Activated T-cell treated with anti-CD3 and anti-CD28 coated beads, Interleukin-2, amount 50 U/mL, for 72 hours (primary cell): ENCODE data around the gene ELL. TPM values are rescaled to one million over a fixed set of nuclear protein-coding genes. Genes with fewer than 3 reads are reported as not detected.
A peak's percentile ranks its signal among the peaks of the same experiment; 100 is the strongest.

Experiments
- ATAC-seq, 2 donors: fragments of 150-1000 bp; cut with Tn5 transposase; replicated peaks in 1 of 2; 2 replicates each; pipeline ENCODE4 v1.10.0; 2021; ENCODE audit warnings: moderate library complexity in 2 of 2, mild to moderate bottlenecking in 1 of 2
- DNase-seq, 2 donors: peaks; one replicate each; pipeline ENCODE4 v3.0.0; 2021 to 2022; ENCODE audit warnings: mixed read lengths in 1 of 2
- H3K27ac Mint-ChIP-seq: one replicate; pipeline ENCODE4 v1.8.0; 2022; ENCODE audit warnings: mild to moderate bottlenecking, moderate library complexity, mixed read lengths
- H3K27me3 Mint-ChIP-seq: one replicate; pipeline ENCODE4 v1.8.0; 2022; ENCODE audit warnings: low read depth, mixed read lengths
- H3K36me3 Mint-ChIP-seq, 2 donors: one replicate each; pipeline ENCODE4 v1.8.0; 2022; ENCODE audit warnings: mixed read lengths in 2 of 2, mild to moderate bottlenecking in 1 of 2; ENCODE audit not compliant: insufficient read depth in 2 of 2
- H3K4me1 Mint-ChIP-seq: one replicate; pipeline ENCODE4 v1.8.0; 2022; ENCODE audit warnings: low read depth, mixed read lengths
- H3K4me3 Mint-ChIP-seq, 2 donors: one replicate each; pipeline ENCODE4 v1.8.0; 2022; ENCODE audit warnings: mild to moderate bottlenecking in 2 of 2, mixed read lengths in 2 of 2, moderate library complexity in 2 of 2
- H3K9me3 Mint-ChIP-seq, 2 donors: one replicate each; pipeline ENCODE4 v1.8.0; 2022; ENCODE audit warnings: mixed read lengths in 2 of 2
- total RNA-seq, 2 donors: library from RNA; stranded (reverse); gene quantifications; one replicate each; pipeline ENCODE4 v1.2.3, GENCODE V29; 2022

Gene ELL
- total RNA-seq, 2 donors from 2014 or later = 25.9 to 32.3 TPM

DNA sequence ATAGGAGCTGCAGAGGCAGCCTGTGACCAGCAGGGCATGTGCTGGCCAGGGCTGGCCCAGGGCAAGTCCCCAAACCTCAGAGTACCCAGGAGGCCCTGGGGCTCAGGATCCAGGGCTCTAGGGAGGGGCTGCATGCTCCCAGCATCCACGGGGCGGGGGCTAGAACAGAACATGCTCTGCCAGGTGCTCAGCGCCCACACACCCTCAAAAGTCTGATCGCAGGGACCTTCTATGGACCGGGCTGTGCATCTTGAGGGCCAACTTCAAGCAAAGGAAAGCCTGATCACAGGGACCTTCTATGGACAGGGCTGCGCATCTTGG, 33.5 kb downstream of the ELL start:
- Mint-ChIP-seq H3K4me1 (peaks cover 43% of the 10 kb centered on the region), H3K27ac (no peak overlapping the region), H3K9me3 (no peaks in the 10 kb centered on the region), H3K36me3 (no peaks in the 10 kb centered on the region), H3K27me3 (no peaks in the 10 kb centered on the region), H3K4me3 (no peak overlapping the region)
- ATAC-seq (peak in 1 of 2 donors; percentile 28), DNase-seq (no peak)

DNA sequence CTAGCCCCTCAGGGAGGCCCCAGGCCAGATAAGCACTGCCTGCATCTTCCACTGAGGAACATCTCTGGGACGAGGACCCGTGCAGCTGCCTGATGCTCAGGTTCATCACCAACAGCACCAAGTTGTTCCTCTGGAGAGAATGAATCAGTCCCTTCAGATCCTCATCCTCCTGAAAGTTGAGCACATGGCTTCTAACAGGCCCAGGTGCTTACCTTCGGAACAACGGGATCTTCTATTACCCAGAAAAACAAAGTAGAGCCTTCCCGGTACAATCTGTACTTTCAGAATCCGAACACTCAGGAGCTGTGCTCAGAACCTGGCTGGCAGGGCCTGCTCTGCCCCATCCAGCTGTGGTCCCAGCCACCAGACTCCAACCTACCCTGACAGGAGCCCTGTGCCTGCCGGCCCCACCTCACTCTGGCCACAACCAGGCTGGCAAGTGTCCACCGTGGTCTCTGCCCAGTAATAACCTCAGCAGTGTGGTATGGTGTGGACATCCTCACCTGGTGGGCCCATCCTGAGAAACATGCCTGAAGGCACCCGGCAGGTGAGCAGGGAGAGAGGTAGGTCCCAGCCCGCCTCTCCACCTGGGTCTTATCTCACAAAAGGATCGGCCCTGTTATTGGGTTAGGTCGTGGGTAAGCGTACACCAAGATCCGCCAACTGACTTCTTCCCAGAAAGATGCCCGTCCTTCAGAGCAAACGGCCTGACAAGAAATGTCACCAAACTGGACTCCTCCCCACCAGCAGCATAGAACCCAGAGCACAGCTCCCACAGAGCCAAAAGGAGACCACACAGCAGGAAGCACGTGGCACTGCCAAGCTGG, 34.1 kb downstream of the ELL start:
- no peaks in the 10 kb centered on the region for H3K27me3 Mint-ChIP-seq
- peaks cover 47% of the 10 kb centered on the region for H3K4me1 Mint-ChIP-seq
- DNase-seq = no peak
- ATAC-seq = no peak
- no peaks in the 10 kb centered on the region for H3K36me3 Mint-ChIP-seq
- no peak overlapping the region for H3K27ac Mint-ChIP-seq
- no peak overlapping the region for H3K4me3 Mint-ChIP-seq
- H3K9me3 Mint-ChIP-seq = no peaks in the 10 kb centered on the region

DNA sequence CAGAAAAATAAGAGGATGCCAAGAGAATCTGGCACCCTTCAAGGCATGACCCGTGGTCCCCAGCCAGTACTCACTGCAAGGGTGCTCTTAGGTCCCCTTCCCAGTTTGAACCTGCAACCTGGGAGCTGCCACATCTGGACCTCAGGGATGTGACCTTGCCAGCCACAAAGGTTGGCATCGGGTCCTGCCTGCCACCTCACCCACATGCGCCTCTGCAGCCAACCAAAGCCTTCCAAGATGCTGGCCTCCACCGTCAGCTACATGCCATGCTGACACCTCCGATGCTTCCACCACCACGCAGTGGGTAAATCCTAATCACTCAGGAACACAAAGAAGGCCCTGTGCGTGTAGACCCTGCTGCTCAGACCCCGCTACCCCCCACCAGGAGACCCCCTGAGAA, 35.1 kb downstream of the ELL start:
- peak in 1 of 2 donors; percentile 2 for ATAC-seq
- DNase-seq = no peak
- Mint-ChIP-seq H3K36me3 (no peaks in the 10 kb centered on the region), H3K9me3 (no peaks in the 10 kb centered on the region), H3K27me3 (no peaks in the 10 kb centered on the region), H3K4me1 (peaks cover 58% of the 10 kb centered on the region), H3K27ac (peak overlapping the region; percentile 14), H3K4me3 (peak overlapping the region; percentile 62 to 68)

DNA sequence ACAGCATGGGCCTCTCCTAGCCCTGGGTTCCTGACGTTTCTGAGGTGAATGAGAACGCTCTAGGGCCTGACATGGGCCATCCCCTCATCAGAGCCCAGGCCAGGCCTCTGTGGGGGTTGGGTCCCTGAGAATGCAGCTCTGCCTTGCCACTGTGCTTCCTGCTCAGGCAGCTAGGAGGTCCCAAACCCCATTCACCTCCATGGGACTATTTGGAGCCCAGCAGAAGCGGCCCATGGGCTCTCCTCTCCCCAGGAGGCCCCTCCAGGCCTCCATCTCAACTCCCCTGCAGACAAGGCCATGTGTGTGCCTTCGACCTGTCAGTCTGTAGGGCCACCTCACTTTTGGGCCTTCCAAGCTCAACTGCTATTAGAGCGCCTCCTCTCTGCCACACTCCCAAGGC, 36.9 kb downstream of the ELL start:
- H3K27me3 Mint-ChIP-seq = no peaks in the 10 kb centered on the region
- H3K9me3 Mint-ChIP-seq = no peaks in the 10 kb centered on the region
- peak overlapping the region; percentile 20 for H3K27ac Mint-ChIP-seq
- H3K36me3 Mint-ChIP-seq = no peaks in the 10 kb centered on the region
- peak overlapping the region in 1 of 2 donors; percentile 36 for H3K4me3 Mint-ChIP-seq
- no peak for DNase-seq
- ATAC-seq = no peak
- H3K4me1 Mint-ChIP-seq = peaks cover 74% of the 10 kb centered on the region

DNA sequence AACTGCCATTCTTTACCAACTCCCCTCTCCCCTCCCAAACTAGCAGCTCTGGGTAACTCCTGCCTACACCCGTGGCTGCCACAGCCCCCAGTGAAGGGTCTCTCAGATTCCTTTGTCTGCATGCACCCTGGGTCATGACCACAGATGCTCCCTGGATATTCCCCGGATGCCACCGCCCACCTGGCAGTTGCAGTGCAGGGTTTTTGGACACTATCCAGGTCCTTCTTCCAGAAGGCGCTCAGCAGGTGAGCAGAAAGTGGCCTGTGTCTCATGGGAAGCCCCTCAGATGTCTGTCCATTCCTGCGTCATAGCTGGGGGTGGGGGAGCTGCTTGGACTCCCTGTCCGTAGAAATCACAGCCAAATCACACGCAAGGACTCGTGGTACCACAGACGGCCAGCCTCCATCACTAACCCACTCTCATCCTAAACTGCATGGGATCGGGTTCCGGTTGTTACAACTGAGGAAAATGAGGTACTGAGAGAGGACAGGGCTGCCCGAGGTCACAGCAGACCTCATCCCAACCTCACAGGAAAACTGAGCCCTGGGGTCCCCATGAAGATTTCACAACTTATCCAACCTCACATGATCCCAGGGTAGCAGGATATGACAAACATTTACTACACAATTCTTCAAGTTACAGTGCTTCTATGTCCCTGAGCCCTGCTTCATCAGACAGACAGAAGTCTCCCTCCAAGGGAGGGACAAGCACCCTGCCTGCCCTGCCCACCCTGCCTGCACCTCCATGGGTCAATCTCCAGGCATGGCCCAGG, 38.6 kb downstream of the ELL start:
- H3K27ac Mint-ChIP-seq = peak overlapping the region; percentile 80
- no peaks in the 10 kb centered on the region for H3K9me3 Mint-ChIP-seq
- DNase-seq (no peak), ATAC-seq (no peak)
- no peaks in the 10 kb centered on the region for H3K36me3 Mint-ChIP-seq
- H3K4me3 Mint-ChIP-seq = peak overlapping the region; percentile 34 to 67
- no peaks in the 10 kb centered on the region for H3K27me3 Mint-ChIP-seq
- peaks cover 88% of the 10 kb centered on the region for H3K4me1 Mint-ChIP-seq

DNA sequence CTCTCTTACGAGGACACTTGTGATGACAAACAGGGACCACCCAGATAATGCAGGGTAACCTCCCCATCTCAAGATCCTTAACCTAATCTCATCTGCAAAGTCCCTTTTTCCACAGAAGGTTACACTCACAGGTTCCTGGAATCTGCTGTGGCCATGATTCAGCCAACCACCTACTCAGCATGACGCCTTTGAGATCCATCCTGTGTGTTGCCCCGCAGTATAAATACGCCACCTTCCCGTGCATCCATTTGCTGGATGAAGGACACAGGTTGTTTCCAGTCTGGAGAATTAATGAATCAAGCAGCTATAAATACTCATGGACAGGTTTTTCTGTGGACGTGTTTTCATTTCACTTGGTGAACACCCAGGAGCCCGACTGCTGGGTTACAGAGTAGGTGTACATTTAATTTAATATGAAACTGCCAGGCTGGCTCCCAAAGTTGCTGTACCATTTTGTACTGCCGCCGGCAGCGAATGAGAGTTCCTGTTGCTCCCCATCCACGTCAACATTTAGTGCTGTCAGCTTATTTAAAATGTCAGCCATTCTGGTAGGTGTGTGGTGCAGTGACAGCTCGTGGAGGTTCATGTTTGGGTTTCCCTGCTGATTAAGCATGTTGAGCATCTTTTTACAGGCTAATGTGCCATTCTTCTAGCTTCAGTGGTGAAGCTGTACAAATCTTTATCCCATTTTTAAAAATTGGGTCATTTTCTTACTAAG, 40.2 kb downstream of the ELL start:
- H3K27me3 Mint-ChIP-seq = no peaks in the 10 kb centered on the region
- peaks cover 88% of the 10 kb centered on the region for H3K4me1 Mint-ChIP-seq
- no peaks in the 10 kb centered on the region for H3K9me3 Mint-ChIP-seq
- ATAC-seq (peak; percentile 48 to 51), DNase-seq (peak; percentile 37 to 40)
- no peaks in the 10 kb centered on the region for H3K36me3 Mint-ChIP-seq
- peak overlapping the region; percentile 80 for H3K27ac Mint-ChIP-seq
- H3K4me3 Mint-ChIP-seq = peak overlapping the region; percentile 55 to 67

DNA sequence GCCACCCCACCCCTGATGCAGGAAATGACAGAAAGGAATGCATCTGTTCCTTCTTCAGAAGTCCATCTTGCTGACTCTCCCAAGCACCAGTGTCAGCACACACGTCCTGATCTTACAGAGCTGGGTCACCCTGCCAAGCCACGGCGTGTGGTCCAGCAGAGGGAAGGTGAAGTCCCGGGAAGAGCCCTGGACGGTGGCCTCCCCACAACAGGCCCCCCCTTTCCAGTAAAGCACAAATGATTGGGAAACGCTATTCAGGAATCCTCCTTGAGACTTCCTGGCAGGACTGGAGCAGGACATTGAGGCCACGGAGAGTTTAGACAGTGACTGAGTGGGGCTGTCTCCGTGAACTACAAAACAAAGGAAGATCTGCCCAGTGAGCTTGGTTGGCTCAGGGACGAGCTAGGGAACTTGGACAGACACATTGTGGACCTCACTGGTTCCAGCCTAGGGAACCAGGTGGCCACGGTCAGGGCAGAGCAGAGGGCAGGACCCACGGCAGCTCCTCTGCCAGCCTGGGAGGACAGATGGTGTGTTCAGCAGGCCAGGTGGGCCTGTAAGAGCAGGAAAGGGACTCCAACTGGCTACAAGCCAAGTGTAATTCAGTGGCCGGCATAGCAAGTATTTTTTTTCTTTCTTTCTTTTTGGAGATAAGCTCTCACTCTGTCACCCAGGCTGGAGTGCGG, 41.7 kb downstream of the ELL start:
- Mint-ChIP-seq H3K36me3 (no peaks in the 10 kb centered on the region), H3K4me3 (peak overlapping the region; percentile 69 to 90), H3K4me1 (peaks cover 86% of the 10 kb centered on the region), H3K9me3 (no peaks in the 10 kb centered on the region), H3K27ac (peak overlapping the region; percentile 98), H3K27me3 (no peaks in the 10 kb centered on the region)
- ATAC-seq (no peak), DNase-seq (no peak)

DNA sequence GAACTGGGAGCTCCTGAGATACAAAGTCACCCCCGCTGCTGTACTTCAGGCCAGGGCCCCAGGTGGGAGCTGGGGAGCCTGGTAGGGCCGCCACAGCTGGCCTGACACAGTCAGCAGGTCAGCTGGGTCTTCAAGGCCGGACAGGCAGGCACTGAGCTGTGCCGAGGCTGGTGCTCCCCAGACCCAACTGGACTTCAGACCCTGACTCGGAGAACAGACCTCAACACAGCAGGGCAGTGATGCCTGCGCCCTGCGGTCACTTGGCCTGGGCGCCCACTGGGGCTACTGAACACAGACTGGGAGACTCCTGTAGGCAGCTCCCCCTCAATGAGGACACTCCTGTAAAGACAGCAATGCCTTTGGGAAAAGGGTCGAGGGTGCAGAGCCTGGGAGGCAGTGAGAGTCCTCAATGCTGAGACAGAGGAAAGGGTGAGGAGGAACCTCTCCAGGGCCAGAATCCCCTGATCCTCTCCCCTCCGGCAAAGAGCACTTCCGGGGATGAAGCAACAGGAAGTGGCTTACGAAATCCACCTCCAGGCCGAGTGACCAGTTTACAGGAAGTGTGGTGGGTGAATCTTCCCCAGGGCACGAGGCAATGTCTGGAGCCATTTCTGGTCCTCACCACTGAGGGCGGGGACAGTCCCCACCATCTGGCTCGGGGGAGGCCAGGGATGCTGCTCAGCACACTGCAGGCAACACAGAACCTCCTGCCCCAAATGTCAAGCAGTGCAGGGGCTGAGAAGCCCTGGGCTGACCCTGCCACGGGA, 43.1 kb downstream of the ELL start:
- Mint-ChIP-seq H3K4me1 (peaks cover 74% of the 10 kb centered on the region), H3K4me3 (peak overlapping the region; percentile 90 to 91), H3K27me3 (no peaks in the 10 kb centered on the region), H3K27ac (peak overlapping the region; percentile 98), H3K9me3 (no peaks in the 10 kb centered on the region), H3K36me3 (no peaks in the 10 kb centered on the region)
- DNase-seq = peak; percentile 82 to 83
- peak; percentile 89 to 91 for ATAC-seq

DNA sequence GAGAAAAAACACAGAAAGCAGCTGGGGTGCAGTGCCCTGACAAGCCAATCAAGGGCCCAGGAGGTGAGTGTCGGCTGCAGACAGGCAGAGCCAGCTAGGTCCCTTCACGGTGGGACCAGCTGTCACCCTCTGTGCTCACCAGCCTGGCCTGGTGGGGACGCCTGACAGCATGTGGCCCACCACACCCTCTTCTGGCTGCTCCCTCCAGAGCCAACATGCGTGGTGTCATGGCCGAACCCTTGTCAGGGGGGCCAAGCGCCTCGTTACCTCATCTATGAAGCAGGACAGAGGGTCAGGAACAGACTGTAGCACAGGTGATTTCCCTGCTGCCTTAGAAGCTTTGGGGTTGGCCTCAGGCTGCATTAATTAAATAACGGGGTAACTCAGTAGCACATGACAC, 43.9 kb downstream of the ELL start:
- H3K36me3 Mint-ChIP-seq = no peaks in the 10 kb centered on the region
- no peaks in the 10 kb centered on the region for H3K27me3 Mint-ChIP-seq
- peak overlapping the region; percentile 7 to 17 for H3K4me3 Mint-ChIP-seq
- peaks cover 71% of the 10 kb centered on the region for H3K4me1 Mint-ChIP-seq
- peak overlapping the region; percentile 98 for H3K27ac Mint-ChIP-seq
- DNase-seq (no peak), ATAC-seq (no peak)
- no peaks in the 10 kb centered on the region for H3K9me3 Mint-ChIP-seq

DNA sequence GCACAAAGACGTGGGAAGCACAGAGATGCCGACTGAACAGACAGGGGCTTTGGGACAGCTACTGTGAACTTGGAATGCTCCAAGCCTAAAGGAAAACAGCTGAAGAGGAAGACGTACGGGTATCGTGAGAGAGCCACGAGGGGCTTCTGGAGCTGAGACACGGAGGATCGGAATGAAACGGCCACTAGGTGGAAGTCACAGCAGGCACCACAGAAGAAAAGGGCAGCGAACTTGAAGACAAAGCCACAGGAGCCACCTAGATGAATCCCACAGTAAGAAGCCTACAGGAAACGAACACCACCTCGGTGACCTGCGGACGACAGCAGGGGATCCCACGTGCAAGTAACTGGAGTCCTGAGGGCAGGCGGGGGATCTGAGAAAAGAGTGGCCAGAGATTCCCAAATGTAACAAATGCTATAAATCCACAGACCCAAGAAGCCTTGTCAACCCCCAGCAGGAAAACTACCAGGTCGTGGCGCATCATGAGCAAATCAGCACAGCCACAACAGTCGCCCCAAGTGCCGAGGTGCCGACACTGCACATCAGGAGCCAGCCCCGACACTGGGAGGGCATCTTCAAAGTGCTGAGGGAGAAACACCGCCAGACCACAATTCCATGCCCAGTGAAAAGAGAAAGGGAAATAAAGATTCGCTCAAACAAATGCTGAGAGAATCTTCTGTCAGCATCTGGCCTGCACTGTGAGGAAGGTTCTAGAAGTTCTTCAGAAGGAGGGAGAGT, 44.7 kb downstream of the ELL start:
- H3K27me3 Mint-ChIP-seq = no peaks in the 10 kb centered on the region
- H3K4me1 Mint-ChIP-seq = peaks cover 64% of the 10 kb centered on the region
- DNase-seq = no peak
- no peak for ATAC-seq
- no peaks in the 10 kb centered on the region for H3K9me3 Mint-ChIP-seq
- H3K27ac Mint-ChIP-seq = peak overlapping the region; percentile 98
- H3K4me3 Mint-ChIP-seq = peak overlapping the region; percentile 7 to 17
- no peaks in the 10 kb centered on the region for H3K36me3 Mint-ChIP-seq

DNA sequence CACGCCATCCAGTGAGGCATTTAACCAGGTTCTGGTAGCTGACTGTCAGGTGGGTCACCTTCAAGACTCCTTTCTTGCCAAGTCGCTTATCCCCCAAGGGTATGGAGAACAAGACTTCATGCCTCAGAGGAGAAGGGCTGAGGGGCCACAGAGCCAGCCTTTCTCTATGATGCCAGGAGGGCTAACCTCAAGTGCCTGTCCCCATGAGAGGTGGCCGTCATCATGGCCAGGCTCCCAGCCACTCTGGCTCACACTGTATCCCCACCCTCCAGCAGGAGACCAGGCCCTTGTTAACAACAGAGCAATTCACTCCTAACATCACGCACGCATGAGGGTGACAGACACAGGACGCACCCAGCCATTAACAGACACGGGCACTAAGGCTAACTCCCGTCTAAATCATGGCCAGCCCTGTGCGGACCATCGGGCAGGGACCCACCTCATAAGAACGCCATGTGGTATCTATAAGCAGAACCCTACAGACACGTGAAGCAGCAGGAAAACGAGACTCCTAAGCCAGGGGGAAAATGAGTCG, 45.3 kb downstream of the ELL start:
- Mint-ChIP-seq H3K27me3 (no peaks in the 10 kb centered on the region), H3K27ac (peak overlapping the region; percentile 98), H3K9me3 (no peaks in the 10 kb centered on the region), H3K4me3 (no peak overlapping the region), H3K36me3 (no peaks in the 10 kb centered on the region), H3K4me1 (peaks cover 57% of the 10 kb centered on the region)
- DNase-seq (no peak), ATAC-seq (no peak)
